NCI-H82 treated with DMSO at 0.1 percent for 48 hours (cell line): ENCODE data around the gene TMEM63C.

Source experiments
- DNase-seq: peaks from one replicate; lab custom pipeline; 2025; ENCODE audit not compliant: unreplicated experiment; lab: John Stamatoyannopoulos, UW

The TMEM63C gene

DNA sequence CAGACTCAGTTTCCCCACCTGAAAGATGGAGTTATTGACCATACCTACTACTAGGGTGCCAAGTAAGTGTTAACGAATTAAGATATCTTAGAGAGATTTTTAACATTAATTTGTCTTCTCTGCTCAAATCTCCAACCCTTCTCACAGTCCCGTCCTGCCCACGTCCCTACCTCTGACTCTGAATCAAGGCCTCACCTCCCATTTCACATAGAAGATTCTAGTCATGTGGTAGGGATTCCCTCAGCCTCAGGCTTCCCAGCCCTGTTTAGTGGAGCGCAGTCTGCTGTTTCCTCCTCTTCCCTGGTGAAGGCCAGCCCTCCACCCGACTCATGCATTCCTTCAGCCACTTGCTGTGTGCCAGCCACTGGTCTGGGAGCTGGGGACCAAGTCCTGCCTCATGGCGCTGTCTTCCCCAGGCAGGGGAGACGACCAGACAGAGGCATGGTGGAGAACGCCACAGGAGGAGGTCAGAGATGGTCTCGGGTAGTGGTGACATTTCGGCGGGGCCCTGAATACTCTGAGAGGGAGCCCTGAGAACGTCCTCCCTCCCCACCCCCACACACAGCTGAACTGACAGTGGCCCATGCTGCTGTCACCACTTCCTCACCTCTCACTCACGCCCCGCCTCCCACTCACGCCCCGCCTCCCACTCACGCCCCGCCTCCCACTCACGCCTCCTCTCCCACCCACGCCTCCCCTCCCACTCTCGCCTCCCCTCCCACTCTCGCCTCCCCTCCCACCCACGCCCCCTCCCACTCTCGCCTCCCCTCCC lies 38.8 kb downstream of the TMEM63C start:
- no peak for DNase-seq

DNA sequence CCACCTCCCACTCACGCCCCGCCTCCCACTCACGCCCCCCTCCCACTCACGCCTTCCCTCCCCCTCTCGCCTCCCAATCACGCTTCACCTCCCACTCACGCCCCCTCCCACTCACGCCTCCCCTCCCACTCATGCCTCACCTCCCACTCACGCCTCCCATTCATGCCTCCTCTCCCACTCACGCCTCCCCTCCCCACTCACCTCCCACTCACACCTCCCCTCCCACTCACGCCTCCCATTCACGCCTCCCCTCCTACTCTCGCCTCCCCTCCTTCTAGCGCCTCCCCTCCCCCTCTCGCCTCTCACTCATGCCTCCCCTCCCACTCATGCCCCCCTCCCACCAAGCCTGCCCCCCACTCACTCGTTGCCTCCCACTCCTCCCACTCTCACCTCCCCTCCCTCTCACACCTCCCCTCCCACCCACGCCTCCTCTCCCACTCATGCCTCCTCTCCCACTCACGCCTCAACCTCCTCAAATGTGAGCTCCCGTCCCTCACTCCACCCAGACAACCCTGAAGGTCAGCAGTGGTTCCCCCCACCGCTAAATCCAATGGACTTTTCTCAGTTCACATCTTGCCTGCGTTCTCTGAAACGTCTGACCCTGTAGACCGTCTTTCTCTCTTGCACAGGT lies 39.8 kb downstream of the TMEM63C start:
- no peak for DNase-seq

DNA sequence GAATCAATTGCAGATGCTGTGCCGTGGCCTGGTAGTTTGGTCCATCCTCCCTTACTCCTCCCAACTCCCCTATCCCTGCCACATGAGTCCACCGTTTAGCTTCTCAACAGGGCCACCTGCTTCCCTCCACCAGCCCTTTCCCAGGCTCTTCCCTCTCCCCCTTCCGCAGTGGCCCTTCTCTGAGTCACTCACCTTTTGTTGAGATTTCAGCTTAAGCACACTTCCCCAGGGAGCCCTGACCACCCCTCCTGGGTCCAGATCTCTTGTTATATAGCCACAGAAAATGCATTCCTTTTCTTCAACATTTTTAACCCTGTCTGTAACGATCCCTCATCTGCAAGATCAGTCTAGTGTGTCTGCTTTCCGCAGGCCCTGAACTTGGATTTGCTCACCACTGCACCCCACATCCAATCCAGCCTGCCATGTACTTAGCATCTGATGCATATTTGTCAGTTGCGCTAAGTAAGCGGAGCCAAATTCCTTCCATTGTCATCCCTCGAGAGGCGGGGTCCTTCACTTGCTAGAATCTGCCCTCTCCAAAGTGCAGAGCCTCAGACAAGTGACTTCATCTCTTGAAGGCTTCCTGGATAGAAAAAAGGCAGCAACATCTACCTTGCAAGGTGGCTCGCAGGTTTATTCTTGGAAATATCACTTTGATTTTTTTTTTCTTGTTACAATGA lies 41.1 kb downstream of the TMEM63C start:
- DNase-seq, result no peak

DNA sequence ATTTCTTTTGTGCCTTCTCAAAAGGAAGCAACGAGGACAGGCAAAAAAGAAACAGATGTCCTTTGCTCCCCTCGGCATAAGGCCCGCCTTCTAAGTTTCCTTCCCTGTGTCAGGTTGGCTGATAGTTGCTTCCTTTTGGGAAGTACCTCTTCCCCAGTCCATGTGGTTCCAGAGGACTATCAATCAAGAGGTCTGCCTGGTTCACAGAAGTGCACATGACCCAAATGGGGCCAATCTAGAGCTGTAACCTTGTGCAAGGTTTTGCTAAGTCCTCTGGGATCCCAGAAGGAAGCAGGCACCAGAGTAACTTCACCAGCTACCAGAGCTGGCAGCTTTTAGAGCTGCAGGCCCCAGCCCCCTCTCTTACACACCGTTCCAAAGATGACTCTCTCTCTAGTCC lies 42.6 kb downstream of the TMEM63C start:
- no peak for DNase-seq

DNA sequence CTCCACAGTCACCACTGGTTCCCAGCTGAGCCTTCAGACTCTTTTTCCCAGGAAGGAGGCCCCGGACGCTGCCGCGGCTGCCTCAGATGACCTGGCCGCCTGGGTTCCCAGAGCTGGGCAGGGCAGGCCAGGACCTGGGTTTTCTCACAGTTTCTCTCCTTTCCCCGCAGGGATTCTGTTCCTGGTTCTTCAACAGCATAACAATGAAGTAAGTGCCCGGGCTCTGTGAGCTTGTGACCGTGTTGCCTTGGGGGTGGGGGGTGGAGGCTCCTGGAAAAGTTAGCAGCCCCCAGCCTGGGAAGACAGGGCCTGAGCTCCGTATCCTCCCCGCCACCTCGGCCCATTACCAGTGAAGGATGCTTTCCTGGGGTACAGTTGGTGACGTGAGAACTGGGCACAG lies 43.7 kb downstream of the TMEM63C start:
- no peak for DNase-seq

DNA sequence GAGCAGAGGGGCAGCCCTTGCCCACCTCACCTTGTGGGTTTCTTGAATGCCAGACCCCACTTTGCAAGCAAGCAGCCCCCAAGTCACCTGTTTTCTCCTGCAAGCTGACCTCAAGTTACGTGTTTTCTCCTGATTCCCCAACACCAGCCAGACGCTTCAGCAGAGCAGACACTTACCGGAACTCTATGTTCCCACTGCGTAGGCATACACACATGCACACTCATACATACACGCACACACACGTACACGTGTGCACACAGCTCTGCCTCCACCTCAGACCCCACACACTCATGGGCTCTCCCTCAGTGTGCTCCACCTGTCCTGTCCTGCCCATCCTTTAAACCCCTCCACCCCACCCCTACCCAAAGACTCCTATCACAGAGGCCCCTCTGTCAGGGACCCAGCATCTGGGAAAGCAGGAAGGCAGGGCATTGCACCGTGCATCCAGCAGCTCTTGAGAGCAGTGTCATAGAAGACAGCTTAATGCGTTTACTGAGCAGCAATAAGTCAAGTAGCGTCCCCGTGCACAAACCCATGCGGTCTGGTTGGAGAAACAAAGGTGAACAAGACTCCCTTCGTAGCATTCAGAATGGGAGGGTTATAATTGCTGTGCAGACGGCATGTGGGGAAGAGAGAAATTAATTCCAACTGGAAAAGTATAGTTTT lies 44.4 kb downstream of the TMEM63C start:
- no peak for DNase-seq

DNA sequence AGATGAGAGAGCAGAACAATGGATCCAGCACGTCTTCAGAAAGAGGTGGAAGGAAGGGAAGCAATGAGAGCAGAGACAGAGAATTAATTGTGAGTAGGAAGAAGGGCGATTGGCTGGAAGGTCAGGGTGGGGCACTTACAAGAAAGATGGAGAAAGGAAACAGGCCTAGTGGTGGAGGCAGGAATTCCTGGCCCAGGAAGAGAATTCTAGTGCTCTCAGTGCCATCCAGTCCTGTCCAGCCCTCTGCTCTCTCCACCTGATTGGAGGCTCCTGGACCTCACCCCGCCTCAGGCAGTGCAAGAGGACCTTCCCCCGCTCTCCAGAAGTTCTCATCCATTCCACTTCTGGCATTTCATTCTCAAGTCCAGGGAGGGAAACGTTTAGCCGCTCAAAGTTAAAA lies 46.5 kb downstream of the TMEM63C start:
- no peak for DNase-seq

DNA sequence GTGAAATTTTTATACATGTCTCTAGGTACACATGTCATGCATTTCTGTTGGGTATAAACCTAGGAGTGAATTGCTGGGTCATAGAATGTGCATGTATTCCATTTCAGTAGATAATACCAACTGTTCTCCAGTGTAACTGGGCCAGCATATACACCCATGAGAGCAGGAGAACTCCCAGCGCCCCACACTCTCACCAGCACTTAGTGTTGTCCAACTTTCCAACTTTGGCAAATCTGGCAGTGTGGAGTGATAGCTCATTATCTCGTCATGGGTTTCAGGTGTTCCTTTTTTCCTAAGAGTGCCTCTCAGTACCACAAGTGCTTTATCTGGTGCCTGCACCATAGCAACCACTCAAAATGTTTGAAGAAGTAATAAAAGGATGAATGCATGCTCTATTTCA lies 49.3 kb downstream of the TMEM63C start:
- no peak for DNase-seq

DNA sequence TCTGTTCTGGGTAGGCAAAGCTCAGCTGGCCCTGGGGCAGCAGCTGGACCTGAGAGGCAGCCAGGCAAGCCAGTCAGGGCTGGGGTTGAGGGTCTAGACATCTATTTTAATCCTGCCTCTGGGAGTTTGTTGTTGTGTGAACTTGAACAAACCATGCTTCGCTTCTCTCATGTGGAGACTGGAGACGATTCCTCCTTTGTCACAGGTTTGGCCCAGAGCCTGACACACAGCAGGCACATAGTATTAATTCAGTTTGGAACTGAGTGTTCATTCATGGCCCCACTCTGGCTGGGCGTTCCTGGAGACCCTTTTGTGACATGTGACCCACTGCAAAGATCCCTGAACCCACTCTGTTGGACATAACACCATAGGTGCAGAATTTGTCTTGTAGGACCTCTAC lies 50.1 kb downstream of the TMEM63C start:
- no peak for DNase-seq

DNA sequence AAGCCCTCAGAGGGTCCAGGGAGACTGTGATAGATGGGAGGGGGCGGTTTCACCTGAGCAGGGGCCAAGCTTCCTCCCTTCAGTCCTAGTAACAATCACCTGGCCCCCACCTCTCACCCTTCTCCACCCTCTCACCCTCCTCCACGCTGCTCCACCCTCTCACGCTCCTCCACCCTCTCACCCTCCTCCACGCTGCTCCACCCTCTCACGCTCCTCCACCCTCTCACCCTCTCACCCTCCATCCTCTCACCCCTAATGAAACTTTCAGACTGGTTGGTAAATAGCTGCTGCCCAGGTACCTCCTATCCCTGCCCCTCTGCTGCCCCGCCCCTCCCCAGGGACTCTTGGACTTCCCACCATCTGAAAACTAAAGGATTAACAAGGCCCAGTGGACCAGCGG lies 55.2 kb downstream of the TMEM63C start:
- no peak for DNase-seq

DNA sequence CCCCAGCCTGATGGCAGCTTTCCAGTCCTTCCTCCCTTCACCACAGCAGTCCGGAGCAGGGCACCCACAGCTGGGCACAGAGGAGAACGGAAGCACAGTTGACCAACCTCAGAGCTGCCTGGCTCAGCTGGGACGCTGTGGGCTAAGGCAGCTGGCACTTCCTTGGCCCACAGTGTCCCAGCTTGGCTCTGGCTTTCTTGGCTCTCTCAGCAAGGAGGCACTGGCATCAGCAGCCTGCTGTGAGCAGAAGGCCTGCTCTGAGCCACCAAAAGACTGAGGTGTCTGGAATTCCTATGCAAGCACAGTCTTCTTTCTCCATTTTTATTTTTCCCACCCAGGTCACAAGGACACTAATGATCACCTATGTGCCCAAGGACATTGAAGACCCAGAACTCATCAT lies 56.8 kb downstream of the TMEM63C start:
- no peak for DNase-seq

DNA sequence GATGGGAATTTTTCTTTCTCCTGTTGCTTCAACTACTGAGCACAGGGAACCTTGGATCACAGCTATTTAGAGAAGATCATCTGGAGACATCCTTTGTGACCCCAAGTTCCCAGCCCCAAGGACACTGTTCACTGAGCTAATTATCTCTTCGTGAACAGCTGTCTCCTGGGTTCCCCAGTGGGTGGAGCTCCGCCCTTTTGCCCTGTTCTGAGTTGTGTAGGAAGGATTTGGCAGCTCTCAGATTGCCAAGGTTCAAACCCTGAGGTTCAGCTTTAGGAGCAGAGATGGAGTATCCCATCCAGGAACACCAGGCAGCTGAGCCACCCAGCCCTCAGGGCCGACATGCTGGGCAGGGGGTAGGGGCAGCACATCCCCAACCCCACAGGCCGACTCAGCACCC lies 57.4 kb downstream of the TMEM63C start:
- peak; percentile 35 for DNase-seq

DNA sequence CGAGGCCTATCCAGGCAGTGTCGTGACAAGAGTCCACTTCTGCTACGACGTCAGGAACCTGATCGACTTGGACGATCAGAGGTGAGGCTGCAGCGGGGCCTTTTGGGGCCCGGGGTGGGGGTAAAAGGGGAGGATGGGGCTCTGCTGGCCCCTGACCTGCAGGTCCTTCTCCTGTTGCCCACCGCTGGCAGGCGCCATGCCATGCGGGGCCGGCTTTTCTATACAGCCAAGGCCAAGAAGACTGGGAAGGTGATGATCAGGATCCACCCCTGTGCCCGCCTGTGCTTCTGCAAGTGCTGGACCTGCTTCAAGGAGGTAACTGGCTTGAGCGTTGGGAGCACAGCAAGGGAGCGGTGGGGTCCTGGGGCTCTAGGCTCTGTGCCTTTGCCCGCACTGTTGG lies 57.8 kb downstream of the TMEM63C start:
- no peak for DNase-seq

DNA sequence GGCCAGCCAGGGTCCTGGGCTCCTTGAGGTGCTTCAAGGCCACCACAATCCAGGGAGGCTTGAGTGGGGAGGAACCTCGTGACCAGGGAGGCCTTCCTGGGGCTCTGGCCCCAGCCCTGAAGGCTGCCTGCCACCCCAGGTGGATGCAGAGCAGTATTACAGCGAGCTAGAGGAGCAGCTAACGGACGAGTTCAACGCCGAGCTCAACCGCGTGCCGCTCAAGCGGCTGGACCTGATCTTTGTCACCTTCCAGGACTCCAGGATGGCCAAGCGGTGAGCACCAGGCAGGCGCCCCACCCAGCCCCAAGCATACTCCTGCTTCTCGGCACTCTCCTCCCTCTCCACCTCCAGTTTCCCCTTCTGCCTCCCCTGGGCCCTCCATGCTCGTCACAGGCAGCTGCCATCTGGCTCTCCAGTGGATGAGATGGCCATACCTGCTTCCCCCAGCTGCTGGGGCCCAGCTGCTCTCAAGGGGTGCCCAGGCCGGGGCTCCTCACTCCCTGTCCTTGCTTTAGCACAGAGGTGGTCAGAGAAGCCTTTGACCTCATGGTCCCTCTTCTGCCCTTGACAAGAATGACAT lies 58.8 kb downstream of the TMEM63C start:
- no peak for DNase-seq

DNA sequence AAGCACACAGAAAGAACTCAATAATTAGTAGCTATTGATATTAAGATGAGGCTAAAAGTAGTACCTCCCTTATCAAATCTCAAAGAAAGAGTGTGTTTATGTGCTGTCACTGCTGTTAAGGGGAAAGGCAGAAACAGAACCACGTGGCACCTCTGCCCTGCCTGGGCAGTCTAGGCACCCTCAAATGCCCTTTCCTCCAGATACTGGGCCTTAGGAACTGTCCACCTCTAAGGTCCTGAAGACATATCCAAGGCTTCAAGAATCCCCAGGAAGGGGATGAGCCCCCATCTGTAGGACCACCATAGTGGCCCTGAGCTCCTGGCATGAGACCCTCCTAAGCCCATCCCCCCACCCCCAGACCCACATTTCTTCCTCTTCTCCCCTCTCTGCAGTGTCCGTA lies 60.4 kb downstream of the TMEM63C start:
- DNase-seq, result no peak

DNA sequence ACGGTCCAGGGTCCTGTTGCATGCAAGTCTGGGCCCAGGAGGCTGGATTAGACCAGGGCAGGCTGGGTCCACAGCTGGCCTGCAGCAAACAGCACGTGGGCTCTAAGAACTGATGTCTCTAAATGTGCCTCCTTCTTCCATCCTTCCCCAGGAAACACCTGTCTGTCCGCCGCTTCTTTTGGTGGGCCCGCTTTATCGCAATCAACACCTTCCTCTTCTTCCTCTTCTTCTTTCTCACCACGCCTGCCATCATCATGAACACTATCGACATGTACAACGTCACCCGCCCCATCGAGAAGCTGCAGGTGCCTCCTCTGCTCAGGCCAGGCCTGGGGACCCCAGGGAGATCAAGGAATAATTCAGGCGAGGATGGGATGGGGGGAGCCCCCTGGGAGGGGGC lies 61.2 kb downstream of the TMEM63C start:
- DNase-seq, result no peak

DNA sequence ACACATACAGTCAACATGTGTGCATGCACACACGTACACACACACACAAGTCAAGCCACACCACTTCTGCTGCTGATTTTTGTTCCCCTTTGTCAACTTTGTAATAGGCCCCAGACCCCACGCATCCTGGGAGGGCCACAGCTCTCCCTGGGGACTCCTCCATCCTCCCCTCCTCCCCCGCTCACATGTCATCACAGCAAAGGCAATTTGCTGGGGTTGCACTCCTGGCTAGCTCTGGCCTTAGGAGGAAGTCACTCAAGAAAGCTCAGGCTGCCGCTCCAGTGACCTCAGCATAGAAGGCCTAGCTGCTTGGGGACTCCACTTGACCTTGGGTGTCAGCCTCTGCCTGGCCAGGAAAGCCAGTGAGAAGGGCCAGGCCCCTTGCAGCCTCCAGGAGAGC lies 62.3 kb downstream of the TMEM63C start:
- no peak for DNase-seq

DNA sequence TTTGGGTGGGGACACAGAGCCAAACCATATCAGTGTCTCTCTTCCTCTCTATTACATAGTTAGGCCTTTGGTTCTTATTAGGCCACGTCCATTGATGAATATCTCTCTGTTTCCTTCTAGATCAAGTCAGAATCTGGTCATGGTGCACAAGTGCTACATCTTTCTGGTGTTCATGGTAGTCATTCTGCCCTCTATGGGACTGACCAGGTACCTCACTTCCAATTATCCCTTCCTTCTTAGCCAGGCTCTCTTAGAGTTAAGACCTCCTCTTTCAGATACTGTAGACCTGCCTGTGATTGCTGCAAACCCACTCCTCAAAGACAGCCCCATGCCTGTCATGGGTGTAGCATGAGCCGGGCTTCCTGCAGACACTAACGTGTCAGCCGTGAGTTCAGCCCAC lies 64.2 kb downstream of the TMEM63C start:
- DNase-seq, result no peak

DNA sequence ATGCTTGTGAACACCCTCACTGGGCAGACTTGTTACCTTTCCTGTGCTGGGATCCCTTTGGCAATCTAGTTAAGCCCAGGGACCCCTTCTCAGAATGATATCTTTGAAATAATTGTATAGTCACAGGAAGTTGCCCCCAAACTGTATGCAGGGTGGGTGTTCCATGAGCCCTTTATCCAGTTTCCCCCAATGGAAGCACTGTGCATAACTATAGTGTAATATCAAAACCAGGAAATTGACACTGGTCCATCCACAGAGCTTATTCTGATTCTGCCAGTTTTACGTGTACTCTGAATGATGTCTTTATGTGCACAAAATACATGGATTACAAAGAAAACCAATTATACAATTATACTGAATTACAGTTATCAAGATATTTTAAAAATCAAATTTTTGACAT lies 65.2 kb downstream of the TMEM63C start:
- no peak for DNase-seq

DNA sequence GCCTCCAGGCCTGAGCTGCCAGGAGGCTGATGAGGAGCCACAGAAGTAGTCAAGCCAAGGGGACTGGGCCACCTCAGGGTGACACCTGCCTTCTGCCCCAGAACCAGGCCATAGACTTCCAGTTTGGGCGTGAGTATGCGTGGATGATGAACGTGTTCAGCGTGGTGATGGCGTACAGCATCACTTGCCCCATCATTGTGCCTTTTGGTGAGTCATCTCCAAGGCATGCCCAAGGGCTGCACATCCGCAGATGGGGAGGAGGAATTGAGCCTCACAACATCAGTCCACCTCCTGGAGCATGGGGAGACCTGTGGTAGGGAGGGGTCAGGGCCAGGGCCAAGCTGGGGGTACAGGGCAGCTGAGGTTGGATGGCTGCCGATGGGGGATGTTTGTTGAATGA lies 67.1 kb downstream of the TMEM63C start:
- no peak for DNase-seq

DNA sequence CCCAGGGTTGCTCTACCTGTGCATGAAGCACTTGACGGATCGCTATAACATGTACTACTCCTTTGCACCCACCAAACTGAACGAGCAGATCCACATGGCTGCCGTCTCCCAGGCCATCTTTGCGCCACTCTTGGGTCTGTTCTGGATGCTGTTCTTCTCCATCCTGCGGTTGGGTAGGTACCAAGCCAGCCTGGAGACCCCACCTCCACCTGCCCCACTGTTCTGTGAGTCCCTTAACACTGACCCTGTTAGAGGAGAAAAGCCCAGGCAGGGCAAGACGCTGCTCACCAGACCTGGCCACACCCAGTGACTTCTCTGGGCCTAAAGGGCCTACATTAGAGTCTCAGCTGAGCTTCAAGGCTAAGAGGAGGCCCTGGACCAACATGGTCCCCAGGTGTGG lies 67.7 kb downstream of the TMEM63C start:
- DNase-seq, result no peak

DNA sequence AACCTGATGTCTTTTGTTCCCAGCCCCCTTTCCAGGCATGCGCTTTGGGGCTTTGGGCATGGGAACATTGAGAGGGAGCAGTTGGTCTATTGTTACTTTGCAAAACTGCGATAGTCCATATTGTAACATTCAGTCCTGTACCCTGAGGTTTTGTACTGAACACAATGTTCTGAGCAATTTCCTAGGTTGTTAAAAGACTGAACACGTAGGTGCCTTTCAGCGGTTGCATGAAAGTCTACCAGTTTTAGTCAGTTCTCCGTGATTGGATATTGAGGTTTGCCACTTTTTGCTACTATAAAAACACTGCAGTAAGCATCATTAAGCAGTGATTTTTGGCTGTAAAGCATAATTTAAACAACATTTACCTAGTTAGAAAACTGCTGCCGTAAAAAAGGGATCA lies 69.3 kb downstream of the TMEM63C start:
- DNase-seq, result no peak
